ENCODE results near the gene TRIM27.

DNA sequence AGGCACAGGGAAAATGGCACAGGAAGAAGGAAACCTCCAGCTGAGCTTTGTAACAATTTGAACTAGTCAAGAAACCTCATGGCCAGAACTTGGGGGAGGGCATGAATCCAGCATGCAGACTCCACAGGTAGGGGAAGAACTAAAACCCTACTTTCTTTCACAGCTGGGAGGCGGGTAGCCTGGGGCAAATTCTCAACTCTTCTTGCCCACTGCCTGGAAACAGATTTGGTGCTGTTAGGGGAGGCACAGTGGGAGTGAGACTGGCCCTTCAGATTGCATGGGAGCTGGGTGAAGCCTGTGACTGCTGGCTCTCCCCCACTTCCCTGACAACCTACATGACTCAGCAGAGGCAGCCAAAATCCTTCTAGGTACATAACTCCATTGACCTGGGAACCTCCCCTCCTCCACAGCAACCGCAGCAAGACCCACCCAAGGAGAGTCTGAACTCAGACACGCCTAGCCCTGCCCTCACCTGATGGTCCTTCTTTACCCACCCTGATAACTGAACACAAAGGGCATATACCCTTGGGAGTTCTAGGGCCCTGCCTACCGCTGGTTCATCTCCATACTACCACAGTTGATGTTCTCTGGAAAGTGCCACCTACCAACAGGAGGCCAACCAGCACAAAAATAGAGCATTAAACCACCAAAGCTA, 37.2 kb upstream of the TRIM27 start:
- TF ChIP-seq EZH2 (IDR thresholded peaks at IDR 0.05; ENCODE audit: borderline replicate concordance, low read depth, low read length, severe bottlenecking) (no peak), CTCF (IDR thresholded peaks at IDR 0.05; ENCODE audit: borderline replicate concordance, extremely low read depth, low read length, poor library complexity, severe bottlenecking) (no peak)
